GM18867 (cell line): ENCODE results near the gene HNF1B.
A peak's percentile ranks its signal among the peaks of the same experiment; 100 is the strongest.
"Not testable (repeated sequence)": the region's sequence is repeated elsewhere in the genome, so short reads cannot be mapped to it uniquely, and the experiment has no call there.

Source experiments
- ATAC-seq: cut with Tn5 transposase; IDR thresholded peaks from one replicate; pipeline ENCODE4 v1.9.1; 2021; ENCODE audit warnings: mild to moderate bottlenecking, moderate library complexity; ENCODE audit not compliant: unreplicated experiment

HNF1B gene

DNA sequence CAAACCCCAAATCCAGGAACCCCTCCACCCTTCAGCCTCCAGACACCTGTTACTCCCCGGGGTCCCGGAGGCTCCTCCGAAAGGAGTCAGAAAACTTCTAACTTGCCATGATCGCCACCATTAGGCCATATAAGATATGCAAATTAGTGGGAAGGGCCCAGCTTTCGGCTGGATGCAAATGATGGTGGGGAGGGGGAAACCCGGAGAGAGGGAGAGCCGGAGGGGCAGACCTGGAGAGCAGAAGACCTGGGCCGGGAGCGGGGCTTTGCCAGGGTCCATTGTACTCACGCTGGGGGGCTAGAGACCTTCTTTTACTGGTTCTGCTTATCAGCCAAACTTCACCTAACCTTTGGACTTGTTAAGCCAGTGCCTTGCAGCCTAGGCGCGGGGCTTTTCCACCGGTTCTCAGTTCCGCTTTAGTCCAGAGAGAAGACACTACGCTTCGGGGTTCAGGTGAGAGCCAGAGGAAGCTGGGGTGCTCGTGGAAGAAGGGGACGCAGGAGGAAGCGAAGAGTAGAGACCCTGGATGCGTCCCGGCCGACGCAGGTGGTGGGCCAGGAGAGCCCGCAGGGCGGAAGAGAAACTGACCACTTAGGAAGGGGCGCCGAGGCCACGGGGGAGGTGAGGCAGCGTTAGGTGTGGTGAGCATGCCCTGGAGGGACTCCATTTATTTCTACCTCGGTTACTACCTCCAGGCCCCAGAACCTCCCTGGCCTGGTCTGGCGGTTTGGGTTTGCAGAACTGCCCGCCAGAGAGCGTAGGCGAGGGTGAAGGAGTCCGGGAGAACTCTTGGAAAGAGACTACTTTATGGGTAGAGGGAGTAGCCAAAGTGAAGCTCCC lies at the start of gene HNF1B:
Gene HNF1B (minus strand): TSS at position 99 of the 840 bp plus-strand sequence. CDS start 175 bp downstream, outside the sequence.
- ATAC-seq = no peak

GRCh38 chr17:37792787-37793186 lies 47.9 kb upstream of the HNF1B start:
- ATAC-seq = no peak

GRCh38 chr17:37791447-37792399 lies 46.9 kb upstream of the HNF1B start:
- ATAC-seq = no peak

DNA sequence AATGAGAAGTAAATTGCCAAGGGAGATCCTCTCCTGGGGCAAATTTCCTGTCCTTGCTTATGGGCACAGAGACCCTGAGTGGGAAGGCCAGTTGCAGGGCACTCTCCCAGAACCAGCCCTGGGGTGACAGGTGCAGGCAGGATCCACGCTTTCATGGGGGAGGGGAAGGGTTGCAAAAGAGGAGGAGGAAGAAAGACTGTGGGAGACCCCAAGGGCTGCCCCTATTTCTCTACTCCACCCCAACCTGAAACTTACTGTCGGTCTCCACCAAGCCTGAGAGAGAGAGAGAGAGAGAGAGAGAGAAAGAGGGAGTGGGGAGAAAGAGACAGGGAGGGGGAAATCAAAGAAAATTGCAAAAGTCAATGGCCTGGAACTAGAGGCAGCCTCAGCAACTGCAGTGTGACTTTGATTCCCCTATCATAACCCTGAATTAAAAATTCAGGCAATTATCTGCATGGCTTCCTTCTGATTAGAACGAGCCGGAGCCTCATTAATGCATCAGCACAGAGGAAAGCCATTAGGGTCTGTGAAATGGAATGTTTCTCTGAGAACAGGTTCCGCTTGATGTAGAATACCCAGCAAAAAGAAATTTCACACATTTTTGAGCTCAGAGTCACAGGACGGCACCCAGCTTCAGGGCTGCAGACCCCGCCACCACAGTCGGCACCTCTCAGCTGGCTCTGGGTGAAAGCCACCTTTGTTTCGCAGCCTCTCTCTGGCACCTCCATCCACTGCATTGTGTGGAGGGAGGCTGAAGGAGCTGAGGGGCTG lies 45.1 kb upstream of the HNF1B start:
- no peak for ATAC-seq

GRCh38 chr17:37789021-37789565 lies 44.2 kb upstream of the HNF1B start:
- ATAC-seq = no peak

DNA sequence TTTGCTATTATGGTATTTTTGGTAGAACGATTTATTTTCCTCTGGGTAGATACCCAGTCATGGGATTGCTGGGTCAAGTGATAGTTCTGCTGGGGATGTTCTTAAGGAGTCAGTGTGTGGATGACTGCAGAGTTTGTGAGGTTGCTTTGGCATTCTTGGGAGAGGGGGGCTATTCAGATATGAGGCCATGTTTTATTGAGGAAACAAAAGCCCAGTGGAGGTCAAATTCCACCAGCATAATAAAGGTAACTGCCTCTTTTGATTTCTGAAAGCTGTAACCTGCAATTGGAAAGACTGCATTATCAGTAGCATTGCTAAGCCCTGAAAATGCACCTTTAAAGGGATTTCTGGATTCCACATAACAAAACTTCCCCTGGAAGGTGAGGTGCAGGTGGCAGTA lies 43.7 kb upstream of the HNF1B start:
- no peak for ATAC-seq

DNA sequence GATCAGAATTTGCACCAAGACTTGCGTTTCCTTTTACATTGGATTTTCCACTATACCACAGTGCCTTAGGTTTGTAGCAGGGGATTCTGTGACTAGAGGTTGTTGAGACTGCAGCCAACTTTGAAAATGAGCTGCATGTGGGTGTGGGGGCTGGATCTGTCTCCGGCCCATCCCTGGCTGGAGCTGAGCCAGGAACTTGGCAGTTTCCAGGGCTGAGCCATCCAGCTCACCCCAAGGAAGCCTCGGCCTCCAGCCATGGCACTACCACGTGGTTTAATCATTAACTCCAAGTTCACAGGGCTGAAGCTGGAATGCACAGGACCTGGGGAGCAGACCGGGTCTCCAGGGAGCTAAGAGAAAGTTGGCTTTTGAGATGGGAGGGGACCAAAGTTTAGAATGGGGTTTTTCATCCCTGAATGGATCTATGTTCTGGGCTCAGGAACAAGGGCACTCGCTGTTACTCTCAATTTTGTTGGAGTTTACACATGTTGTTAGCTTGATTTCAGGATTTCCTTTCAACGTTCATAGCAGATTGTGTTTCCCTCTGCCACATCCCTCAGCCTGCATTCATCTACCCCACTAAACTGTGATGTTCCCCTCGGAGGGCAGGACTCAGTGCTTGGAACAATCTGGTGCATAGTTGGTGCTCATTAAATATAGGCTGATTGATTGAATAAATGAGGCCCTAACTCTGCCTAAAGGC lies 42.3 kb upstream of the HNF1B start:
- ATAC-seq = no peak

DNA sequence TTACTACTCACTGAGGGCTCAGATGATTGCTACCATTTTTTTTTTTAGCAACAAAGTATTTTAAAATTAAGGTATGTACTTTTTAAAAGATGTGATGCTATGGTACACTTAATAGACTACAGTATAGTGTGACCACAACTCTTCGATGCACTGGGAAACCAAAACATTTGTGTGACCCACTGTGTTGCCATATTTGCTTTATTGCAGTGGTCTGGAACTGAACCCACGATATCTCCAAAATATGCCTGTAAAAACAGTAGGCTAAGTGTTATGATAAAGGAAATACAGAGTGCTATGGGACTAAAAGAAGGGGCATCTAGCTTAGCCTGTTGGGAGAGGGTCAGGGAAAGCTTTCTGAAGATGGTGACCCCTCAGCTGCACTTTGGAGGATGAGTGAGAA lies 41.6 kb upstream of the HNF1B start:
- no peak for ATAC-seq

DNA sequence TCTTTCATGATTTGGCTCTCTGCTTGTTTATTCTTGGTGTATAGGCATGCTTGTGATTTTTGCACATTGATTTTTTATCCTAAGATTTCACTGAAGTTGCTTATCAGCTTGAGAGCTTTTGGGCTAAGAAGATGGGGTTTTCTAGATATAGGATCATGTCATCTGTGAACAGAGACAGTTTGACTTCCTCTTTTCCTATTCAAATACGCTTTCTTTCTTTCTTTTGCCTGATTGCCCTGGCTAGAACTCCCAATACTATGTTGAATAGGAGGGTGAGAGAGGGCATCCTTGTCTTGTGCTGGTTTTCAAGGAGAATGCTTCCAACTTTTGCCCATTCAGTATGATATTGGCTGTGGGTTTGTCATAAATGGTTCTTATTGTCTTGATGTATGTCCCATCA lies 37.6 kb upstream of the HNF1B start:
- ATAC-seq = not testable (repeated sequence)

DNA sequence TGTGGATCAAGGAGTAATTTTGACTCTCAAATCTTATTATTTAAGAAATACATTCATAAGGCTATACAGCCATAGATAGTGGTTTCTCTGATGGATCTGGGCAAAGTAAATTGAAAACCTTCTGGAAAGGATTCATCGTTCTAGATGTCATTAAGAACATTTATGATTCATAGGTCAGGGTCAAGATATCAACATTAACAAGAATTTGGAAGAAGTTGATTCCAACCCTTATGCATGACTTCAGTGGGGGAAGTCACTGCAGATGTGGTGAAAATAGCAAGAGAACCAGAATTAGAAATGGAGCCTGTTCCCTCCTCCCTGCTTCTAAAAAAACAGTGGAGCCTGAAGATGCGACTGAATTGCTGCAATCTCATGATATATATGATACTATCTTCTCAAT lies 36.6 kb upstream of the HNF1B start:
- ATAC-seq = no peak

- ATAC-seq = no peak
These were observed 34.7 kb upstream of the HNF1B start for GRCh38 chr17:37779554-37779953.

DNA sequence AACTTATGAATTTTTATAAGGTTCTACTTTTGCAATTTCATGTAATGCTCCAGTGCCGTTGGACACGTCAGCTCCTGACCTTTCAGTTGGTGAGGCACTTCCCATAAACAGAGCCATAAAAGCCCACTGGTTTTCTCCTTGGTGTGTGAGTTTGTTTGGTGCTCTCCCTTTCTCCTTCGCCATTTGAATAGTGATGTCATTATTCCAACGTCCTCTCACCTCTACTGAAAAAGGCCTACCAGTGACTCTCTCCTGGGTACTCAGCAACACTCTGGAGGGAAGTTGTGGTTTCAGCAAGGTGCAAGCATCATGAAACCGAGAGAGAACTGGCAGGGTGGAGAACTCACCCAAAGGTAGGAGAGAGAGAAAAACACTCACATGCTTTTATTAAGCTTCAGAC lies 29.6 kb upstream of the HNF1B start:
- peak; percentile 87 for ATAC-seq

DNA sequence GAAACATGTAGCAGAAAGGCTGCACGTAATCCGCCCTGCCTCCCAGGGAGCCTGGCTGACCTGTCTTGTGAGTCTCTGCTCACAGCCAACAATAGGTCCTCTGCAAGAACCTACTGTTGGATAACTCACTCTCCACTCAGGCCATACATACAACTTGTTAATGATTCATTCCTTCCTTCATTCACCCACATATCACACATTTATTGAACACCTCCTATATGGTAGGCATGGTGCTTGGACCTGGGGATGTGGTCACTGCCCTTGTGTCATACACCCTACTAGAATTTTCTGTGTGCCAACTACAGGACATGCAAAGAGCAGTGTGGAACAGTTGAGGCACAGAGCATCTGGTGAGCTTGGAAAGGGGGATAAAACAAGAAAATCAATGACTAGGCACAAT lies 28.1 kb upstream of the HNF1B start:
- no peak for ATAC-seq

DNA sequence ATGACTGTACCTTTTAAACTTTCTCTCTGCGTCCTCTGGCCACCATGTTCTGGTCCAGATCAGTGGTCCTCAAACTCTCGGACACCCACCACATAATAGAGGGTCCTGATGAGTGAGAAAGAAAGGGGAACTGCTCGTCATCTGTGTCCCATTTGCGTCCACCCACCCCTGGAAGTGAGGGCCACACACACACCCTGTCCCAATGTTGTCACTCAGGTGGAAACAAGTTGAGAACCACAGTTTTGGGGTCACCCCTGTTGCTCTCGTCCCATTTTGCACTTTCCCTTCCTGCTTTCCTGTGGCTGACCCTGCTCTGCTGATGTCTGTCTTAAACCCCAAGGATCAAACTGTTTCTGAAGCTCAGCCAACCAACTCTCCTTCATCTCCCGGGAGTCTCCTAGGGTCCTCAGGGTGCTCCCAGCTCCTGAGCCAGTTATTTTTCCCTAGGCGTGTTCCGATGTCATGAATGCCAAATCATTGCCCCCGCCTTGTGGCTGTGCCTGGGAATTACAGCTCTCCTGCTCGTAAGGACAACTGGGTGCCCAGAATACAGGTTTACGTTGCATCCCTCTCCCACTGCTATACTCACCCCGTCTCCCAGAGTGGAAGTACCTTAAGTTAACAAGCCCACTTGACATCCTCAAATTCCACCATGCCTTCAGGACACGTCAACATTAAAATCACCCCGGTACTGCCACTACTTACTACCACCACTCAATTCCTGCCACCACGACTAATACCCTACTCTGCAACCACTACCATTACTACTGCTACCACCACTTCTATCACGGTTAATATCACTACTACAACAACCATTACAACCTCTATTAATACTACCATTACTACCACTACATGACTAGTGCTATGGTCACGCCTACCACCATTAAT lies 26.0 kb upstream of the HNF1B start:
- ATAC-seq = no peak

- no peak for ATAC-seq
These were observed 24.2 kb upstream of the HNF1B start for GRCh38 chr17:37769050-37769449.

DNA sequence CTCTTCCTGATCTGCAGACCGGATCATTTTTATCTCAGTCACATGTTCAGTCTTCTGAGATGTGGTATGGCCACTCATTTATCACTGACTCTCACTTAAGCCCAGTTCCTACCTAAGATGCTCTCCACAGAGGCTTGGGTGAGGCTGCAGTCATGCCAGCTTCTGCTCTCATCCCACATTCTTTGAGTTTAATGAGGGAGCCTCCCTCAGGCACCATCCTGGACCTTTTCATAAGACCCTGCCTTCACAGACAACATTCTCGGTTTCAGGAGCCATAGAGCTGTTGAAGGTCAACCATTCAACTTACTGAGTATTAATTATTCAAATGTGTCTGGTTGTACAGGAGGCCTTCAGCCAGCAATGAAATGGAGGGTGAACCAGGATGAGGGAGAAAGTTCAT lies 23.6 kb upstream of the HNF1B start:
- ATAC-seq = no peak

GRCh38 chr17:37766971-37767370 lies 22.1 kb upstream of the HNF1B start:
- ATAC-seq = no peak

GRCh38 chr17:37764383-37764782 lies 19.5 kb upstream of the HNF1B start:
- ATAC-seq = no peak

- ATAC-seq = no peak
These were observed 17.8 kb upstream of the HNF1B start for GRCh38 chr17:37762666-37763065.
